Iris pigment epithelial cell (primary cell): ENCODE measurements around the gene GP1BA.

Experiments
- DNase-seq: peaks from one replicate; pipeline ENCODE4 v3.0.0-alpha.2; 2011; ENCODE audit warnings: low read depth

GP1BA gene

DNA sequence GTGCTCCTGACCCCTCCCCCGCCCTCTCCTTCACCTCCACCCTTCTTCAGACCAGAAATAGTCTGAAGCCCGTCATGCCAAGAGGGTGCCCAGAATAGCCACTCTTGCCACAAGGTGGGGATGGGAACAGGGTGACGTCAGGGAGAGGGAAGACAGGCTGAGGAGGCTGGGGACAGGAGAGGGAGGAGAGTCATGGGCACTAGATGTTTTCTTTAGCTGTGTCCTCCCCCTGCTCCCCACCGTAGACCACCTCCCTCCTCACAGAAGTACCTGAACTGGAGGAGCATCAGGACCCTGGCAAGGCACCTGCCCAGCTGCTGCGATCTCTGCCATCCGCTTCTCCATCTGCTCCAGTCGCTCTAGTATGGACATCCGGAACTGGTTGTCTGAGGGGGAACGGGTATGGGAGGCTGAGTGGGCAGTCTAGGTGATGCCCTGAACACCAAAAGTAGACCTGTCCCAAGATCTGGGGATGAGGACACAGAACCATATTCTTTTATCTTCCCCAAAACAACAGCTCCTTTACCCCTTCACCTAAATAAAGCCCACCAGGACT, 42.1 kb downstream of the GP1BA start:
- no peak for DNase-seq

DNA sequence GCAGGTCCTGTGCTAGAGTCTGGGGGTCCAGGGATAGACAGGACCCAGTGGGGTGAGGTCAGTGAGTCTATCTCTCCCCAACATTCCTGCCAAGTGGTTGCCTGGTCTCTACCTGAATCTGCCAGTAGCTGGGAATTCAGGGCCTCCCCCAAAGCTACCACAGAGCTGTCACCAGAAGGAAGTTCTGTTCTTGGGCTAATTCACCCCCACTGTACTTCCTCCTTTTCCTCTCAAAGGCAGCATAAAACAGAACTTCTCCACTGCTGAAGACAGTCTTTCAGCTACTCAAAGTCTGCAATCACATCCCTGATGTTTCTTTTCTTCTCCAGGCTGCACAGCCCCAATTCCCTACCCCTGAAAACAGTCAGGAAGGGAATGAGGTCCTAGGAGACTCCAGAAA, 46.6 kb downstream of the GP1BA start:
- DNase-seq, result no peak

DNA sequence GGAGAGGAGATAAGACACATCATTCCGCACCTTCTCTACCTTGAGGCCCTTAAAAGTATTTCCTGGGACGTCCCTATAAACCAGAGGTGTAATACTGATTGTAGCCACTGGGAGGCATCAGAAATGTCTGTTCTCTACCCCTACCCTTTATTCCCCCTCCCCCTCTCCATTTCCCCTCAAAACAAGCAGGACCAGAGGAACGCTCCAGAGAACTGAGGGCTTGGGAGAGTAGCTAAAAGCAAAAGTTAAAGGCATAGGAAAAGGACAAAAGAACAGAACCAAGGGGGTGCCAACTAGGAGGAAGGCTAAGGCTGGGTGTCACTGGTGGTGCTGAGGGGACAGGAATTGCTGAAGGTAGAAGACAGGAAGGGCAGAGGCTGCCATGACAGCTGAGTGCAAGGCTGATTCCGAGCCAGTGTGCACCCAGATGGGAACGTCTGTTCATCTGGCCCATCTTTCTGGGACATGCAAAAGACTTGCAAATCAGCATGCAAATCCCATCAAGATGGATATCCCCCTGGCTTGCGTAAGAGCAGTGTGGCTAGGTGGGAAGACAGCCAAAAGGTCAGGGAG, 48.7 kb downstream of the GP1BA start:
- DNase-seq, result peak; percentile 42

DNA sequence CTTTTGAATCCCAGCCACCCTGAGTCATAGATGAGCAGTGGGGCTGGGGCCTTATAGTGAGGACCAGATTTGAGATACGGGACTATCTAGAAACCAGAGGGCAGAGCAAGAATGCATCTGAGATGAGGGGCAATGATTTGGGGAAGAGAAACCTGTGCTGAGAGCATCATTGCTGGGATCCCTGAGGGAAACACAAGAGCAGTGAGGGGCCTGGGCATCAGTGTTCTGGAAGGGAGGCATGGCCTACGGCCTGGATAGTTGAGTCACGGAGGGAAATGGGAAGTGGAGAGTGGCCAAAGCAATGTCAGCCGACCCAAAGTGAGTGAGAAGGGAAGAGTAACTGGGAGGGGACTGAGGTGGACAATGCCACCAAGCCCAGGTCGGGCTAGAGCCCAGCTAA, 50.2 kb downstream of the GP1BA start:
- DNase-seq, result no peak
